ENCODE results near the gene NAPG.
A peak's percentile ranks its signal among the peaks of the same experiment; 100 is the strongest.
"Not testable (repeated sequence)": the region's sequence is repeated elsewhere in the genome, so short reads cannot be mapped to it uniquely, and the experiment has no call there.

The NAPG gene

DNA sequence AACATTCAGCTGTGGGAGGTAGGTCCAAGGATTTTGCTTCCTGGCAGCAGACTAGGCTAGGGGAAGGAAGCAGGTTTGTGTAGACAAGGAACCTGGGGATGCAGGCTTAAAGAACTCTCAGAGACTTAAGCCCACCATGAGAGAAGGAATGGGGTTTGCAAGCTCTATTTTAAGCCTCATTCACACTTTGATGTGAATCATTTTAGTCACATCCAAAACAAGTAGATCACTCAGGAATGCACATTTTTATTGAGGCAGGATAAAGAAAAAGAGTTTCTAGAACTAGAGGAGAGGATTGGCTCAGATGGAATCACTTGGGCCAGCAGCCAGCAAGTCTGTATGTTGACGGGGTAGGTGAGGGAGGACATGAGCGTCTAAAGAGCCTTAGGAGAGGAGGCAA, 3.3 kb upstream of the NAPG start:
- Mint-ChIP-seq H3K27me3 (ENCODE audit: low read depth) (peaks cover 43% of the 10 kb centered on the region), H3K27ac (no peak overlapping the region), H3K4me3 (no peak overlapping the region), H3K4me1 (ENCODE audit: low read depth) (peaks cover 23% of the 10 kb centered on the region), H3K36me3 (ENCODE audit: low read depth) (peaks cover 3% of the 10 kb centered on the region), H3K9me3 (no peaks in the 10 kb centered on the region)

DNA sequence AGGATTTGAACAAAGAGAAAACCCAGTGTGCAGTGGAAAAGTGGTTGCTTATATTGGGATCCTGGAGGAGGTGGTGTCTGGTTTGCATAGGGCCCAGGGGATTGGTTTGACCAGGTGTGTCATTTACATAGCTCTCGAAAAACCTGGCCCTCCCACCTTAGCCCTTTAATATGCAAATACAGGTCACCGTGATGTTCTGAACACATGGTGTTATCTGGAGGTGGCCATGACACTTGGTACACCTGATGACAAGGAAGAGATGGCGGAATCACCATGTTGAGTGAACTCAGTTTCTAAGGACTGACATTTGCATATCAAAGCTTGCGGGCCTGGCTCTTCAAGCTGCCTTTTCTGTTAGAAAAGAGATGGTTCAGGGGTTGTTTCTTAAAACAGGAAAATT, 2.3 kb upstream of the NAPG start:
- H3K27me3 Mint-ChIP-seq (ENCODE audit: low read depth), result peaks cover 36% of the 10 kb centered on the region
- no peaks in the 10 kb centered on the region for H3K9me3 Mint-ChIP-seq
- peaks cover 5% of the 10 kb centered on the region for H3K36me3 Mint-ChIP-seq (ENCODE audit: low read depth)
- no peak overlapping the region for H3K4me3 Mint-ChIP-seq
- no peak overlapping the region for H3K27ac Mint-ChIP-seq
- peaks cover 29% of the 10 kb centered on the region for H3K4me1 Mint-ChIP-seq (ENCODE audit: low read depth)

DNA sequence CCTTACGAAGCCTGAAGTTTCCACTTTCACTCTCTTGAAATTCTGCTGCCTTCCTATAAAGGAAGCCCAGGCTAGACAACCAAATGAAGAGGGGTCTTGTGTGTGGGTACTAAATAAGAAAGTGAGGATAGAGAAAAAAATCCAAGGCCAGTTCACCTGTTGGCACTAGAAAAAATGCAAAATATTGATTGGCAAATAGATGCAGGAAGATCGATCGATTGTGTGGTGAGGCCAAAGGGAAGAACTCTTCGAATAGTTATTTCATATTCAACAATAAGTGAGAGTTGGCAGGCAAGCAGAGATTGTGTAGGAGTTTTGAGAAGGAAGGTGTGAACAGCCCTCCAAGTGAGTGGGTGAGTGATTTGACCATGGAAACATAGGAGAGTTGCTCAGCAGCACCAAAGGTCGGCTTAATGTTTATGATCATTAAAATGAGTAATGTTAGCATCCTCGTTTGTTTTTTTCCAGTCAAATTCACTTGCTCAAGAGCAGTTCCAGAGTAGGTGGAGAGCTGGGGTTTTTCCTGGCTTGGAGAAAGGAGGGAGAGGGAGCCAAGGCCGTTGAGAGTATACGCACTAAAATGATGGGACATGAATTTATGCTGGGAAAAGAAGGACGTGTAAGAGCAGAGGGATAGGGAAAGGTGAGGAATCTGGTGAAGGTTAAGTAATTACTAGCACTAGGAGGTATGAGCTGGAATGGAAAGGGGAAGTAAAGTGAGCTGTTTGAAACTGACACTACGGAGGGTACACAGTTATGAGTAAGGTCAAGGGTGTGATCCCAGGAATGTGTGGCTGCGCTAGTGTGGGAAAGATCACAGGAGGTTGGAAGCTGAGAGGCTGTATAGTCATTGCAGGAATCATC, 1.1 kb upstream of the NAPG start:
- H3K4me3 Mint-ChIP-seq, result peak overlapping the region; percentile 98
- H3K27me3 Mint-ChIP-seq (ENCODE audit: low read depth), result peaks cover 24% of the 10 kb centered on the region
- peaks cover 32% of the 10 kb centered on the region for H3K4me1 Mint-ChIP-seq (ENCODE audit: low read depth)
- no peaks in the 10 kb centered on the region for H3K9me3 Mint-ChIP-seq
- H3K27ac Mint-ChIP-seq, result peak overlapping the region; percentile 62
- H3K36me3 Mint-ChIP-seq (ENCODE audit: low read depth), result peaks cover 5% of the 10 kb centered on the region

DNA sequence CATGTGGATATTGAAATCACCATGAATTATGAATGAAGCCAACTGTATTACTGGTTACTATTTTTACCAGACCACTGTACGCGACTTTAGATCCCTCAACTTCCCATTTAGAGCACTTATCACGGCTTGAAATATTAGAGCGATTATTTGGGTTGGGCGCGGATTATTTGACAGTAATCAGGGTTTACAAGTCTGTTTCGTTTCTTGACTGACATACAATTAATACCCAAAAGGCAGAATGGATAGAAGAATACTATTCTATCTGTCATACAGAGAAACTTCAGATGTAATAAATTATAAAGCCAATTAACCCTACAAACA, 496 bp upstream of the NAPG start:
- H3K4me1 Mint-ChIP-seq (ENCODE audit: low read depth), result peaks cover 34% of the 10 kb centered on the region
- peaks cover 19% of the 10 kb centered on the region for H3K27me3 Mint-ChIP-seq (ENCODE audit: low read depth)
- peak overlapping the region; percentile 98 for H3K27ac Mint-ChIP-seq
- peaks cover 5% of the 10 kb centered on the region for H3K36me3 Mint-ChIP-seq (ENCODE audit: low read depth)
- no peaks in the 10 kb centered on the region for H3K9me3 Mint-ChIP-seq
- H3K4me3 Mint-ChIP-seq, result peak overlapping the region; percentile 98

DNA sequence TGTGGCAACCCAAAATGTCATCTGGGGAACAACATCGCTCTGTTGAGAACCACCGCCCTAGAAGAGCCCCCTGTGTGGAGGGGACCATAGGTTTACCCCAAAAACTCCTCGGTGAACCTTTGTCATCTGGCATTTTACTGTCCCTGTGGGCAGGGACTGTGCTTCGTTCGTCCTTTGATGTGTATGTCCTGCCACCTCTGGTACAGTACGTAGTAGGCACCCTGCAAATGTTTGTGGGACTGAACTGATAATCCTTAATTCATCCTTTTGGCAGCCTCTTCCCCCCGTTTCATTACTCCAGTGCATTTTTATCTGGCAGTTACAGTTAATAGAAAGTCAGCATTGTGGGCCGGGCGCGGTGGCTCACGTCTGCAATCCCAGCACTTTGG, 728 bp downstream of the NAPG start:
- Mint-ChIP-seq H3K4me1 (ENCODE audit: low read depth) (peaks cover 41% of the 10 kb centered on the region), H3K9me3 (no peaks in the 10 kb centered on the region), H3K27me3 (ENCODE audit: low read depth) (peaks cover 18% of the 10 kb centered on the region), H3K4me3 (peak overlapping the region; percentile 90), H3K36me3 (ENCODE audit: low read depth) (peaks cover 6% of the 10 kb centered on the region), H3K27ac (peak overlapping the region; percentile 88)

DNA sequence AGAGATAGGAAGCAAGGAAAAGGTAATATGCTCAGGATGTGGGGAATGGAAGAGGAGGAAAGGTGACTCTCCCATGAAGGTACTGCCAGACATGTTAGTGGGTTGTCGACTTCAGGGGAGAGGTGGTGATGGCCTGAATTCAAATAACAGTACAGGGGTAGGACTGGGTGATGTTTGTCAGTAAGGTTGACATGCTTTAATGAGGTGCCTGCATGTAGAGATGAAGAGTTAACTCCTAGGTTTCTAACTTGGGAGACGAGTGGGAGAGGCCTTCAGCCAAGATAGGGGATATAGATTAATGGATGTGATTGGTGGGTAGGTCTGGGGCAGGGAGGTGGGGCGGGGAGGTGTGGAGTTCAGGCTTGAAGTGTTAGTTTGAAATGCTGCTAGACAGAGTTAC, 2.6 kb downstream of the NAPG start:
- no peaks in the 10 kb centered on the region for H3K9me3 Mint-ChIP-seq

DNA sequence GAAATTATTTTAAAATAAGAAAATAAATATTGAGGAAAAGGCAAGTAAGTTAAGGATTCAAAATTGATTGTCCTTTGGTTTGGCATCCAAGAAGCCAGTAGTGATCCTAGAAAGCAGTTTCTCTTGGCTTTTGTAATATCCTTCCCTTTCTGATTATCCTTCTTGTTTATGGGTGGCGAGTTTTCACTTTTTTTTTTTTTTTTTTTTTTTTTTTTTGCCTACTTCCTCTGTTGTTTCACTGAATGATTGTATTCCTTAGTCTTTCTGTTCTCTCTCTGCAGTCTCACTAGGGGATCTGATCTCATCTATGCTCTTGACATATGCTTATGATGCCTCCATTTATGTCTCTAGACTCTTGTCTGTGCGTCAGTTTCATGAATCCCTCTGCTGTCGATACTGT, 4.2 kb downstream of the NAPG start:
- Mint-ChIP-seq H3K36me3 (ENCODE audit: low read depth) (peaks cover 15% of the 10 kb centered on the region), H3K27me3 (ENCODE audit: low read depth) (no peaks in the 10 kb centered on the region), H3K9me3 (no peaks in the 10 kb centered on the region), H3K27ac (peak overlapping the region; percentile 89), H3K4me1 (ENCODE audit: low read depth) (peaks cover 37% of the 10 kb centered on the region), H3K4me3 (peak overlapping the region; percentile 56)

More for the DNA sequence above, 2.6 kb downstream of the NAPG start:
- Mint-ChIP-seq H3K27ac (no peak overlapping the region), H3K27me3 (ENCODE audit: low read depth) (peaks cover under 1% of the 10 kb centered on the region), H3K4me3 (peak overlapping the region; percentile 38), H3K36me3 (ENCODE audit: low read depth) (peaks cover 11% of the 10 kb centered on the region), H3K4me1 (ENCODE audit: low read depth) (peaks cover 45% of the 10 kb centered on the region)

DNA sequence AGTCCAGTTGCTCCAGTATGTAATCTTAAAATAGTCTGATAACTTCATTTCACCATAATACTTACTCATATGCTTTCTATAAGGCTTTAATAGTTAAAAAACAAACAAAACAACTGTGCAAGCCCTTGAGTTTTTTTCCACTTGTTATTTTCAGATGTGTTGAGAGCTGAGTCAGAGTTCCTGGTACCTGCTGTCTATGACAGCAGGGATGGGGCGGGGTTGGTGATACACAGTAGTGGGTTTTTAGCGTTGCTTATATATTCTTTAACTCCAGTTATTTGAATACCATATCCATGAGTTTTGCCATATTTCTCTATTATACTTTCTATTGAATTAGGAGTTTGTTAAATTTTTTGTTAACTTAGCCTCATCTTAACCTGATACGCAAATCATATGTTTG, 5.0 kb downstream of the NAPG start:
- Mint-ChIP-seq H3K4me3 (peak overlapping the region; percentile 56), H3K36me3 (ENCODE audit: low read depth) (peaks cover 17% of the 10 kb centered on the region), H3K4me1 (ENCODE audit: low read depth) (peaks cover 33% of the 10 kb centered on the region), H3K9me3 (no peaks in the 10 kb centered on the region), H3K27ac (peak overlapping the region; percentile 89), H3K27me3 (ENCODE audit: low read depth) (no peaks in the 10 kb centered on the region)

DNA sequence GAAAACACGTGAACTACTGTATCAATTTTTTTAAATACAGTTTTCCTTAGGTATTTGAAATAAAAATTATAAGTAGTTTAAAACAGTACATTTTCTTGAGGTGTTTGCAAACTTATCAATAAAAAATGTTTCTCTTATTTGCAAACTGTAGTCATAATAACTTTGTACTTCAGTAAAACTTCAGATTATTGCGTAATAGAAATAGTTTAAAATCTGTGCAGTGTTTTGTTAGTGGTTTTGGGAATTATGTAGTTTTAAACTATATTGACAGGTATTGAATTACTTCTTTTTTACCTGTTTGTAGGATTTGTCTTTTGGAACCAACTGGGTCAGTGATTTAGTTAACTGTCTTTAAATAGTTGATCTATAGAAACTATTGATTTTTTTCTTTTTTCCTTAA, 7.3 kb downstream of the NAPG start:
- peaks cover 32% of the 10 kb centered on the region for H3K4me1 Mint-ChIP-seq (ENCODE audit: low read depth)
- no peak overlapping the region for H3K4me3 Mint-ChIP-seq
- peaks cover 23% of the 10 kb centered on the region for H3K36me3 Mint-ChIP-seq (ENCODE audit: low read depth)
- H3K27me3 Mint-ChIP-seq (ENCODE audit: low read depth), result no peaks in the 10 kb centered on the region
- no peak overlapping the region for H3K27ac Mint-ChIP-seq
- H3K9me3 Mint-ChIP-seq, result no peaks in the 10 kb centered on the region

DNA sequence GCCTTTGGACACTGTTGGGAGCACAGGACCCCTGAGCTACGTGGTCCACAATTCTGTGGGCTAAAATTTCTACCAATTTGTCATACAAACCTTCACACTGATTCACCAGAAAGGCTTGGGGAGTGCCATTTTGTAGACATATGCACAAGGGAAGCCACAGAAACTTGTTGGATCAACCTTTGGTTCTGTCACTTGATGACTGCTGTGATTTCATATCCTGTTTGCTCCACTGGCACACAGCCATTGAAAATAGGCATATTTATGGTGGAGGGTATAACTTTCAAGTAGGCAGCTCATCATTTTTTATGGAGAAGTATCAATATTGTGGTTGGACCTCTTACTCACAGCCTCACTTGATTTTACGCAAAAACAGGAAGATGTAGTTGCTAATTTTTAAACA, 10.5 kb downstream of the NAPG start:
- peaks cover 13% of the 10 kb centered on the region for H3K4me1 Mint-ChIP-seq (ENCODE audit: low read depth)
- H3K36me3 Mint-ChIP-seq (ENCODE audit: low read depth), result peaks cover 35% of the 10 kb centered on the region
- H3K9me3 Mint-ChIP-seq, result no peaks in the 10 kb centered on the region
- no peaks in the 10 kb centered on the region for H3K27me3 Mint-ChIP-seq (ENCODE audit: low read depth)
- H3K4me3 Mint-ChIP-seq, result no peak overlapping the region
- no peak overlapping the region for H3K27ac Mint-ChIP-seq

DNA sequence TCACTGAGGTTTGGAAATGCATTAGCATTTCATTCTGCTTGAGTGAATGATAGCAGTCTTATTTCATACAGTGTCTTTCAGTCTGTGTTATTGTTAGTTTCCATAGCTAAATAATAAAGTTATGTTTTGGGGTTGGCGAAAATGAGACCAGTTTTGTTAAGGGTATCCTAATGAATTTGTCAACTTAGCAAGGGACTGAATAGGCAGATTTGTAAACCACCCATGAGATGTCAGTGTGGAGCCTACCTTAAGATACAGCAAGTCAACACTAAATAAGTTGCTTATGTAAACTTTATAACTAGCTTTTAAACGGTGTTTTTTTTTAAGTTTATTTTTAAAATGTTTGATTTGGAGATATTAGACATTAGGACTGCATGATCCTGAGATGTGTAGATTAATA, 11.9 kb downstream of the NAPG start:
- Mint-ChIP-seq H3K27ac (no peak overlapping the region), H3K27me3 (ENCODE audit: low read depth) (no peaks in the 10 kb centered on the region), H3K36me3 (ENCODE audit: low read depth) (peaks cover 38% of the 10 kb centered on the region), H3K9me3 (no peaks in the 10 kb centered on the region), H3K4me1 (ENCODE audit: low read depth) (peaks cover 9% of the 10 kb centered on the region), H3K4me3 (no peak overlapping the region)

DNA sequence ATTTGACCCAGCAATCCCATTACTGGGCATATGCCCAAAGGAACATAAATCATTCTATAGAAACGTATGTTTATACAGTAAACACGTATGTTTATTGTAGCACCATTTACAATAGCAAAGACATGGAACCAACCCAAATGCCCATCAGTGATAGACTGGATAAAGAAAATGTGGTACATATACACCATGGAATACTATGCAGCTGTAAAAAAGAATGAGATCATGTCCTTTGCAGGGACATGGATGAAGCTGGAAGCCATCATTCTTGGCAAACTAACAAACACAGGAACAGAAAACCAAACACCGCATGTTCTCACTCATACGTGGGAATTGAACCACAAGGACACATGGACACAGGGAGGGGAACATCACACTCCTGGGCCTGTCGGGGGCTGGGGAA, 13.3 kb downstream of the NAPG start:
- not testable (repeated sequence) for H3K9me3 Mint-ChIP-seq; H3K4me3 Mint-ChIP-seq; H3K4me1 Mint-ChIP-seq (ENCODE audit: low read depth); H3K27me3 Mint-ChIP-seq (ENCODE audit: low read depth); H3K27ac Mint-ChIP-seq
- H3K36me3 Mint-ChIP-seq (ENCODE audit: low read depth), result peaks cover 40% of the 10 kb centered on the region

DNA sequence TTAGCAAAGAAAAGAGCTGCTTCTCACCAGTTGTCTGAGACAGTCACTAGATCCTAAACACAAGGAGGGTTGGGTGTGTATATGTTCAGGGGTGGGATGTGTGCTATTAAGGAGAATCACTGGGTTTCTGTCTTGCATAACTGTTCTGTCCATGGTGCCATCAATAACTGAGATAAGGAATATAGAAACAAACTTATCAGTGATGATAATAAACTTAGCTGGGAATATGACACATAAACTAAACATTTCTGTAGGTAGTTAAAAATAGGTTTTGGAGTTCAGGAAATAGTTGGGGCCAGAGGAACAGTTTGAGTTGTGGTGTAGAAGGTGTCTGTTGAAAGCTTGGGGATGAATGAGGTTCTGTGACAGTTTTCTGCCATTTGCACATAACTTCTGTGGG, 17.4 kb downstream of the NAPG start:
- H3K36me3 Mint-ChIP-seq (ENCODE audit: low read depth), result peaks cover 50% of the 10 kb centered on the region
- H3K4me1 Mint-ChIP-seq (ENCODE audit: low read depth), result peaks cover 2% of the 10 kb centered on the region
- no peaks in the 10 kb centered on the region for H3K27me3 Mint-ChIP-seq (ENCODE audit: low read depth)
- no peaks in the 10 kb centered on the region for H3K9me3 Mint-ChIP-seq
- no peak overlapping the region for H3K4me3 Mint-ChIP-seq
- no peak overlapping the region for H3K27ac Mint-ChIP-seq

DNA sequence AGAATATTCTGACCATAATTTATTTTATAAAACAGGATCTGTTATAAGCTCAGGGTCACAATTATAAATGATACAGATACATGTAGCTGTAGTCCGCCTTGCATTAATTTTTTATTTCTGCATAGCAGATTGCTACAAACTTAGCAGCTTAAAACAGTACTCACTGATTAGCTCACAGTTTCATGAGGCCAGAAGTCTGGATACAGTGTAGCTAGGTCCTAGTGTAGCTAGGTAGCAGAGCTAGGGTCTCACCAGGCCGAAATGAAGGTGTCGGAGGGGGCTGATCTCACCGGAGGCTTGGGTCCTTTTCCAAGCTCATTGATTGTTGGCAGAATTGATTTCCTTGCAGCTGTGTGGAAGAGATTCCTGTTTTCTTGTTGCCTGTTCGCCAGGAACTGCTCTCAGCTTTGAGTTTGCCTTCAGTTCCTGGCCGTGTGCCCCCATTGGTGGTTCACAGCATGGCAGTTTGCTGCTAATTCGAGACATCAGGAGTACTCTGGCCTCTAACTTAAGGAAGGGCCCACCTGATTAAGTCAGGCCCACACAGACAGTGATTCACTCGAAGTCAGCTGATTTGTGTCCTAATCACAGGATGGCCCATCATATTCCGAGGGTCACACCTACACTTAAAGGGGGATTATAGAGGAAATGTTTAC, 18.4 kb downstream of the NAPG start:
- Mint-ChIP-seq H3K4me1 (ENCODE audit: low read depth) (no peaks in the 10 kb centered on the region), H3K4me3 (no peak overlapping the region), H3K36me3 (ENCODE audit: low read depth) (peaks cover 47% of the 10 kb centered on the region), H3K27ac (no peak overlapping the region), H3K27me3 (ENCODE audit: low read depth) (no peaks in the 10 kb centered on the region), H3K9me3 (no peaks in the 10 kb centered on the region)

DNA sequence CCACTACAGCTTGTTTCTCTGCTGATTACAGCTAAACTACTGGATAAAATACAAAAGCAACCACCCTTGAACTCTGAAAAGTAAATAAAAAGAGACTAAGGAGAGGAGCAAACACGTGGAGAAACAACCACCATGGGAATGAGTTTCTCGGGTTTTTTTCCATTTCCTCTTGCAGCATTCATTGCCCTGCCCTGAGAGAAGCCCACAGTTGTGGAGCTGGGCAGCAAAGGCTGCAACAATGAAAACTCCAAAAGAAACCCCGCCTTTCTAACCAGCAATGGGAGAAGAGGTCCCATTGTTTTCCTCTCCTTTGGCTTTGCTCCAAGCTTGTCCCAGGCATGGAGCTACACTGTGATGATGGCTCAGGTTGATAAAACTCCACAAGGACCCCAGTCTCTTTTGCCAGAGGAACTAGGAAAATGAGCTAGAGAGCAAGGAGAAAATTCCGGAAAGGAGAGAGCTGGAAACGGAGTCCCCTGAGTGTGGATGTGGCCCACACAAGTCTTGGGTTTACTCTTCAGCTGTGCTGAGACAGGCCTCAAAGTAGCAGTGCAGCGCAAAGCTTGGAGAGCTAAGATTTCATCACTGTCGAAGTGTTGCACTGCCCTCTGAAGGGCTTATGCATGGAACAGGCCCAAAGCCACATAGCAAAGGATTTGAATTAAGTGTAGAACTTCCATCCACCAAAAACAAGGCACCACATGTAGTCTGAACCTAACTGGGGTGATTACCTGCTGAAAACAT, 20.9 kb downstream of the NAPG start:
- Mint-ChIP-seq H3K27me3 (ENCODE audit: low read depth) (no peaks in the 10 kb centered on the region), H3K27ac (no peak overlapping the region), H3K9me3 (no peaks in the 10 kb centered on the region), H3K4me3 (no peak overlapping the region), H3K4me1 (ENCODE audit: low read depth) (no peaks in the 10 kb centered on the region), H3K36me3 (ENCODE audit: low read depth) (peaks cover 44% of the 10 kb centered on the region)
